ENCODE results near the gene MSANTD2.

MSANTD2 gene

GRCh38 chr11:124722176-124722575 lies 78.0 kb downstream of the MSANTD2 start:
- no peak overlapping the region for H3K27ac ChIP-seq
- H4K20me1 ChIP-seq: peaks cover 0 to 16% (median 10%) of the 10 kb centered on the region in 11 experiments; a peak in 14 of 22 replicates
- no peak for TF ChIP-seq Cebpa-rat (IDR thresholded peaks at IDR 0.05)
- H3K9me3 ChIP-seq (replicated peaks in 1 of 11): no peaks in the 10 kb centered on the region
- peaks cover 89 to 100% (median 95%) of the 10 kb centered on the region in 10 experiments for H3K4me1 ChIP-seq
- H3K4me2 ChIP-seq: peak overlapping the region; percentile 87 to 98 (median 95)
- peaks cover 28 to 34% (median 31%) of the 10 kb centered on the region in 11 experiments for H3K27me3 ChIP-seq
- H3K36me3 ChIP-seq: no peaks in the 10 kb centered on the region
- H3K9ac ChIP-seq: no peak overlapping the region; a peak in 1 of 22 replicates
- H3K4me3 ChIP-seq: peak overlapping the region in 4 of 10 experiments; percentile 6 to 16 (median 13); a peak in 5 of 20 replicates

GRCh38 chr11:124719534-124719933 lies 80.7 kb downstream of the MSANTD2 start:
- Histone ChIP-seq H3K27me3 (peaks cover 43 to 55% (median 50%) of the 10 kb centered on the region in 11 experiments), H3K4me3 (no peak overlapping the region), H3K4me2 (peak overlapping the region in 7 of 11 experiments; percentile 26 to 98 (median 96); a peak in 9 of 22 replicates), H3K9me3 (replicated peaks in 1 of 11) (no peaks in the 10 kb centered on the region), H3K27ac (no peak overlapping the region), H3K4me1 (peaks cover 73 to 87% (median 80%) of the 10 kb centered on the region in 10 experiments), H4K20me1 (peaks cover 0 to 16% (median 10%) of the 10 kb centered on the region in 11 experiments; a peak in 14 of 22 replicates), H3K36me3 (no peaks in the 10 kb centered on the region), H3K9ac (no peak overlapping the region)
- TF ChIP-seq Cebpa-rat (IDR thresholded peaks at IDR 0.05): no peak

GRCh38 chr11:124718801-124719200 lies 81.4 kb downstream of the MSANTD2 start:
- no peak overlapping the region; a peak in 1 of 20 replicates for H3K4me3 ChIP-seq
- no peak overlapping the region for H3K9ac ChIP-seq
- no peak for TF ChIP-seq Cebpa-rat (IDR thresholded peaks at IDR 0.05)
- H3K36me3 ChIP-seq: no peaks in the 10 kb centered on the region
- peaks cover 66 to 79% (median 72%) of the 10 kb centered on the region in 10 experiments for H3K4me1 ChIP-seq
- H4K20me1 ChIP-seq: peaks cover 0 to 16% (median 10%) of the 10 kb centered on the region in 11 experiments; a peak in 14 of 22 replicates
- no peaks in the 10 kb centered on the region for H3K9me3 ChIP-seq (replicated peaks in 1 of 11)
- H3K27me3 ChIP-seq: peaks cover 43 to 59% (median 50%) of the 10 kb centered on the region in 11 experiments
- peak overlapping the region; percentile 86 to 99 (median 96); a peak in 21 of 22 replicates for H3K4me2 ChIP-seq
- no peak overlapping the region for H3K27ac ChIP-seq

DNA sequence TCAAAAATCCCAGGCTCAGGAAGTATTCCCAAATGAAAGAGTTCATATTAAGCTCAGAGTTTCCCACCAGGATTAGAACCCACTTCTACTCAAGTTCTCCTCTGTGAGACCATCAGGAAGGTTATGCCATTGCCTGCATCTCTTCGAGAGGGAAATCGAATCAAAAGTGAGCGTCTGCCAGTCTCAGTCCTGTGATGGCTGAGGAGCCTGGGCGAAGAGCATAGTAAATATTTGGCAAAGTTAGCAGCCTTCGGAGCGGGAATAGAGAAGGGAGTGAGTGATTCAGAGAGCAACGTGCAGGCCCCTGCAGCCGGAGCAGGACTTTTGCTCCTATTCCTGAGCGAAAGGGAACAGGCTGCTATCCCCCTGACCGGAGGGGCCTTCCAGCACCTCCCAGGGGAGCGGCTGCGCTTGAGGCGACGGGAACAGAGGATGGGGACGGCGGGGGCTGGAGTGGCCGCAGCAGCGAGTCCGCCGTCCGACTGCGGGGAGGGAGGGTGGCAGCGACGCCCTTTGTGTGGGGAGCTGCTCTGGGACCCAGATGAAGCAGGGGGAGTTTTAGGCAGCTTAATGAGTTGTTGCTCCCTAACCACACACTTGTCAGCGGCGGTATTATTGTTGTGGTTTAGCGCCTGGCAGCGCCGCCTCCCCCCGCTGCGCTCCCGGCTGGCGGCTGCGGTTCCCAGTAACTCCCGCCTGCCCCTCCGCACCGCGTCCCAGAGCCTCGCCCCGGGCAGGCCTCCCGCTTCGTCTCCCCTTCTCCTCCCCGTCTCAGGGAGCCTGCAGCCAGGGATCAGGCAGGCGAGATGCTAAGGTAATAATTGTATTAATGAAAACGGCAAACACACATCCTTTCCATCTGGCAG lies 82.2 kb downstream of the MSANTD2 start:
- Histone ChIP-seq H3K4me1 (peaks cover 59 to 71% (median 65%) of the 10 kb centered on the region in 10 experiments), H3K36me3 (no peaks in the 10 kb centered on the region), H3K27ac (no peak overlapping the region), H3K9me3 (replicated peaks in 1 of 11) (no peaks in the 10 kb centered on the region), H3K9ac (peak overlapping the region in 9 of 11 experiments; percentile 2 to 44 (median 23); a peak in 9 of 22 replicates), H4K20me1 (peaks cover 0 to 16% (median 10%) of the 10 kb centered on the region in 11 experiments; a peak in 14 of 22 replicates), H3K27me3 (peaks cover 43 to 59% (median 50%) of the 10 kb centered on the region in 11 experiments), H3K4me3 (peak overlapping the region; percentile 41 to 63 (median 50)), H3K4me2 (peak overlapping the region; percentile 86 to 99 (median 96))
- no peak for TF ChIP-seq Cebpa-rat (IDR thresholded peaks at IDR 0.05)

- TF ChIP-seq Cebpa-rat (IDR thresholded peaks at IDR 0.05): no peak
- Histone ChIP-seq H3K9ac (0 out of 22 replicates have a peak overlapping the region, but pooled peaks of 1 of the 11 experiments have one; percentile 3), H3K4me2 (peak overlapping the region; percentile 86 to 99 (median 96)), H3K36me3 (no peaks in the 10 kb centered on the region), H3K9me3 (replicated peaks in 1 of 11) (no peaks in the 10 kb centered on the region), H3K27me3 (peaks cover 43 to 59% (median 50%) of the 10 kb centered on the region in 11 experiments), H3K4me3 (peak overlapping the region in 7 of 10 experiments; percentile 41 to 59 (median 49); a peak in 4 of 20 replicates), H4K20me1 (peaks cover 0 to 16% (median 10%) of the 10 kb centered on the region in 11 experiments; a peak in 14 of 22 replicates), H3K4me1 (peaks cover 53 to 65% (median 58%) of the 10 kb centered on the region in 10 experiments), H3K27ac (no peak overlapping the region)
These were observed 82.8 kb downstream of the MSANTD2 start for GRCh38 chr11:124717421-124717785.

GRCh38 chr11:124716591-124716990 lies 83.6 kb downstream of the MSANTD2 start:
- no peaks in the 10 kb centered on the region for H3K36me3 ChIP-seq
- H3K27ac ChIP-seq: no peak overlapping the region
- no peak overlapping the region for H3K4me3 ChIP-seq
- peak overlapping the region; percentile 18 to 99 (median 42); a peak in 20 of 22 replicates for H3K4me2 ChIP-seq
- no peak overlapping the region for H3K9ac ChIP-seq
- H3K4me1 ChIP-seq: peaks cover 44 to 57% (median 50%) of the 10 kb centered on the region in 10 experiments
- H4K20me1 ChIP-seq: peaks cover 0 to 16% (median 10%) of the 10 kb centered on the region in 11 experiments; a peak in 14 of 22 replicates
- H3K27me3 ChIP-seq: peaks cover 43 to 59% (median 50%) of the 10 kb centered on the region in 11 experiments
- no peaks in the 10 kb centered on the region for H3K9me3 ChIP-seq (replicated peaks in 1 of 11)
- no peak for TF ChIP-seq Cebpa-rat (IDR thresholded peaks at IDR 0.05)

Data from BLaER1 treated with 17β-estradiol and CSF1 and Interleukin-3, amounts not matched to agents 10 nM and 100 nM (cell line).